ENCODE measurements around the gene CTSK.
A peak's percentile ranks its signal among the peaks of the same experiment; 100 is the strongest.
"Not testable (repeated sequence)": the region's sequence is repeated elsewhere in the genome, so short reads cannot be mapped to it uniquely, and the experiment has no call there.

CTSK gene

DNA sequence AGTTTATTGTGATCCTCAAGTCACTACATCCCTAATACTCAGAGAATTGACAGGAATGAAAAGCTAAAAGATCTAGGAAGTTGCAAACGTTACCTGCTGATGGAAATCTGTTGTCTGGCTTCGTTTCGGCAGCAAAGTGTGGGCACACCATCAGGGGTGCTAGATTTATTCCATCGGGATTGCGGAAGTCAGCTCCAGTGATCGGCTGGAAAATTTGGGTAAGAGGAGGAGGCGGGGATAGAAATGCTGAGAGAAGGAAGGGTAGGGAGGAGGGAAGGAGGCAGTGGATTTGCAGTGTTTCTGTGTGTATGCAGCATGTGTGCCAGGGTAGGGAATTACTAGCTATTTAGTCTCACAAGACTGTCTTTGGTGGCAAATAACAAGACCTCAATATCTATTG is at the start of gene CTSK:
Gene CTSK, minus strand, starts transcription at position 140 of the 400 bp plus-strand sequence. CDS start 1,455 bp downstream, outside the sequence.
- no peak for FAIRE-seq
- DNase-seq (ENCODE audit: low spot score): no peak

DNA sequence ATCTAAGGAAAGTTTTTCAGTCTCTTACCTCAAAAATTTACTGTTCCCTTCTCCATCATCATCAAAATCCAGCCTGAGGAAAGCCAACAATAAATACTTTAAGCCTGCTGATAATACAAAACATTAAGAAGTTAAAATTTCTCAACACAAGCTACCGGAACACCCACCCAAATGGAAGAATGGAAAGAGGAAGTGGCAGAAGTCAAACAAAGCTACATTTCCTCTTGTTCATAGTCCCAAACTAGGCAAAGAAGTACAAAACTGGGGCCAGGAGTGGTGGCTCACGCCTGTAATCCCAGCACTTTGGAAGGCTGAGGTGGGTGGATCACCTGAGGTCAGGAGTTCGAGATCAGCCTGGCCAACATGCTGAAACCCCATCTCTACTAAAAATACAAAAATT is 44.7 kb upstream of the CTSK start:
- DNase-seq (ENCODE audit: low spot score): not testable (repeated sequence)

DNA sequence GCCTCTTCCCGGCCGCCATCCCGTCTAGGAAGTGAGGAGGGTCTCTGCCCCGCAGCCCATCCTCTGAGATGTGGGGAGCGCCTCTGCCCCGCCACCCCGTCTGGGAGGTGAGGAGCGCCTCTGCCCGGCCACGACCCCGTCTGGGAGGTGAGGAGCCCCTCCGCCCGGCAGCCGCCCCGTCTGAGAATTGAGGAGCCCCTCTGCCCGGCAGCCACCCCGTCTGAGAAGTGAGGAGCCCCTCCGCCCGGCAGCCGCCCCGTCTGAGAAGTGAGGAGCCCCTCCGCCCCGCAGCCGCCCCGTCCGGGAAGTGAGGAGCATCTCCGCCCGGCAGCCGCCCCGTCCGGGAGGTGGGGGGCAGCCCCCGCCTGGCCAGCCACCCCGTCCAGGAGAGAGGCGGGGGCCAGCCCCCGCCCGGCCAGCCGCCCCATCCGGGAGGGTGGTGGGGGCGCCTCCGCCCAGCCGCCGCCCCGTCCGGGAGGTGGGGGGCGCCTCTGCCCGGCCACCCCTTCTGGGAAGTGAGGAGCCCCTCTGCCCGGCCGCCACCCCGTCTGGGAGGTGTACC is 42.8 kb upstream of the CTSK start:
- FAIRE-seq; DNase-seq (ENCODE audit: low spot score): not testable (repeated sequence)

More for the DNA sequence above, 44.7 kb upstream of the CTSK start:
- not testable (repeated sequence) for FAIRE-seq

DNA sequence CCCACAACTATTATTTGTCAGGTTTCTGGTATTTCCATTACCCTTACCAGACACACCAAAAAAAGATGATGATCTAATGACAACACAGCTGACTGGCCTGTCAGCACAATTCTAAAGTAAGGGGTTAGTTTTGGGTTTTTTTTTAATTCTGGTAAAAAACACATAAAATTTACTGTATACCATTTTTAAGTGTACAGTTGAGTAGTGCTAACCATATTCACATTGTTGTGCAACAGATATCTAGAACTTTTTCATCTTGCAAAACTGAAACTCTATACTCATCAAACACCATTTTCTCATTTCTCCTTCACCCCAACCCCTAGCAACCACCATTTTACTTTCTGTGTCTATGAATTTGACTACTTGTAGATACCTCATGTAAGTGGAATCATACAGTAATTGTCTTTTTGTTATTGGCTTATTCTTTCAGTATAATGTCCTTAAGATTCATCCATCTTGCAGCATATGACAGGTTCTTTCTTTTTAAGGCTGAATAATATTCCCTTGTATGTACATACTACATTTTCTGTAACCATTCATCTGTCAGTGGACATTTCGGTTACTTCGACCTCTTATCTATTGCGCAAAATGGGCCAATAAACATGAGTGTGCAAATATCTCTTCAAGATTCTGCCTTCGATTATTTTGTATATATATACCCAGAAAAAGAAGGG is 38.5 kb upstream of the CTSK start:
- DNase-seq (ENCODE audit: low spot score) (no peak), FAIRE-seq (no peak)

DNA sequence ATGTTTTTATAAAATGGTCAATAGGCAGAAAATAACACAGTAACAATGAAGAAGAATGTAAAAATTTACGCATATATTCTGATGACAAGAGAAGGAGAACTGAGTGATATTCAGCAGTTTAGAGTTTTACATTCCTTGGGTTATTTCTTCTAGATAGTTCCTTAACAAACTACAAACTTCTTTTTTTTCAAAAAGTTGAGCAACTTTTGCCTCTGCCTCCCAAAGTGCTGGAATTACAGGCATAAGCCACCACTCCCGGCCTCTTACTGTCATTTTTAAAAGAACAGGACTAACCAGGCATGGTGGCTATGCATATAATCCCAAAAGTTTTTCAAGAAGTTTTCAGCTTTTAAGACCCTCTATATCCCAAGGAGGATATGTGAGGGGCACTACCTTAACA is 35.4 kb upstream of the CTSK start:
- FAIRE-seq: no peak

DNA sequence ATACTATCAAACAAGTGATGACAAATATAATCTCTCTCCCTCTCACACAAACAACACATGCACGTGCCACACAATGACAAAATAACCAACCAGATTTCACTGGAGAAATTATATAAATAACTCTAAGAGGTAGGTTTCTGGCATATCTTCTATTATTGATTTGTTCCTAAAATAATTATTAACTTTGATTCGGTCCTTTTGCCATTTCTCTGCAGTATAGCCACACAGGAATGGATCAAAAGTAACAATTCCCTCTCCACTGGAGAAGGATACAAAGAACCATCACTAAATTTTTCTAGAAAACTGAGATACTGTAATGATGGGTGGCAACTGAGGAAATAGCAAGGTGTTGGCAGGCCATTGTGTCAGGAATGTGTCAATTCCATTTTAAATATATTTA is 34.9 kb upstream of the CTSK start:
- no peak for FAIRE-seq
- DNase-seq (ENCODE audit: low spot score): no peak

More for the DNA sequence above, 35.4 kb upstream of the CTSK start:
- DNase-seq (ENCODE audit: low spot score): no peak

DNA sequence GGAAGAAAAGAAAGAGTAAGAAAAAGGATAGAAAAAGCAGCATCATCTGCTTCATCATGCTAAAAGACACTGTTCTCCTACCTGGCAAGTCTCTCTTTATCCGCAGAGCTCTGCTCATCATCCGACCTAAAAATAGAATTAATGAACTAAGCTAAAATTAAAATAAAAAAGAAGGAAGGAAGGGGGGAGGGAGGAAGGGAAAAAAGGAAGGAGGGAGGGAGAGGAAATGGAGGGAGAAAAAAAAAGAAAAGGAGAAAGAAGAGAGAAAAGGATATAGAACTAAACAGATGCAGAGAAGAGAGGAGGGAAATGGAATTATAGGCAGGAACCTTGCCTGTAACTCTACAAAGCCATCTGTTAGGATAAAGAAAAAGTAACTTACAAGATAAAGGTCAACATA is 34.3 kb upstream of the CTSK start:
- FAIRE-seq (no peak), DNase-seq (ENCODE audit: low spot score) (no peak)

DNA sequence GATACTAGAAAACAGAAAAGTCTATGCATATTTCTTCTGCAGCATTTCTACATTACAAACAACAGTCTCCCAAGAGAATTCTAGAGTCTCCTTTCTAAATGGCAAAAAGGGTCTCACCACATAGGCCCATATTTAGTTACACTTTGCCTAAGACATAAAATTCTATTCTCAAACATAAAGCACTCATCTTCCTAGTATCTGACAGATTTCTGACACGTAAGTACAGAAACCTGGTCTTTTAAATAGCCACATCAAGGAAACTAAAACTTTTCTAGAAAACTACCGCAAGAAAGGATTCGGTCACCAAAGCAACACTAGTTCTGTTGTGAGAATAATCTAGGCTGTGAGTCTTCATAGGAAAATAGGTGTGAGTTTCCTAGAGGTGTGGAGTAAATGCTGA is 33.6 kb upstream of the CTSK start:
- FAIRE-seq: no peak
- no peak for DNase-seq (ENCODE audit: low spot score)

DNA sequence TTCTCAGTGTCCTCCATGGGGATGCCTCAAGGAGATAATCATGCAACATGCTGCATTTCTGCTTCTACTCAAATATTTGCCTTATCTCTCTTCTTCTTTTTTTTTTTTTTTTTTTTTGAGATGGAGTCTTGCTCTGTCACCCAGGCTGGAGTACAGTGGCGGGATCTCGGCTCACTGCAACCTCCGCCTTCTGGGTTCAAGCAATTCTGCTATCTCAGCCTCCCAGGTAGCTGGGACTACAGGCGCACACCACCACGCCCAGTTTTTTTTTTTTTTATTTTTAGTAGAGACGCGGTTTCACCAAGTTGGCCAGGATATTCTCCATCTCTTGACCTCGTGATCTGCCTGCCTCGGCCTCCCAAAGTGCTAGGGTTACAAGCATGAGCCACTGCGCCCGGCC is 32.8 kb upstream of the CTSK start:
- FAIRE-seq; DNase-seq (ENCODE audit: low spot score): not testable (repeated sequence)

DNA sequence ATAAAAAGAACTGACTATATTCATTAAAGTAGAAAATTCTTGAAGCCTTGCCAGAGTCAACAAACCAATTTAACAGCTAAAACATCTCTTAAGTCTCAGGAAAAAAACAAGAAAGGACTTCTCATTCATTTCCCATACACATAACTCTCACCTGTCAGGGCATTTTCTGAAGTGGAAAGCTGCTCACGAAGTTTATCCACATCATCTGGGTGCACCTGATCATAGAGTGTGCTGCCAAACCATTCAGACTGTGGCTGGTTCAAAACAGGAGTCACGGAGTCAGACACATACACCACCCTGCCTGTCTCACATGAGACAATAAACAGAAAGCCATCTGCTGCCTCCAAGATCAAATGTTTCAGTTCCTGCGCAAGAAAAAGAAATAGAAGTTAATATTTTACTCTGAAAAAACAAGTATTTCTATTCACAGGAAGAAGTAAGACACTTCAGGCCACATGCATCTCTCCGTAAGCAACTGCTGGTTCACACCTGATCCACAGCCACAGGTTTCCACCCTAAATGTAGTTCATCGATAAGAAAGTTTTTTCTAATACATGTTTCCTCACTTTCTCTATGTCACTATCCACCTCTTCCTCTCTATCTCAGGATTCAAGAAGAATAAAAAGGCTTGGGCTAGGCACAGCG is 28.2 kb upstream of the CTSK start:
- FAIRE-seq: no peak
- no peak for DNase-seq (ENCODE audit: low spot score)

DNA sequence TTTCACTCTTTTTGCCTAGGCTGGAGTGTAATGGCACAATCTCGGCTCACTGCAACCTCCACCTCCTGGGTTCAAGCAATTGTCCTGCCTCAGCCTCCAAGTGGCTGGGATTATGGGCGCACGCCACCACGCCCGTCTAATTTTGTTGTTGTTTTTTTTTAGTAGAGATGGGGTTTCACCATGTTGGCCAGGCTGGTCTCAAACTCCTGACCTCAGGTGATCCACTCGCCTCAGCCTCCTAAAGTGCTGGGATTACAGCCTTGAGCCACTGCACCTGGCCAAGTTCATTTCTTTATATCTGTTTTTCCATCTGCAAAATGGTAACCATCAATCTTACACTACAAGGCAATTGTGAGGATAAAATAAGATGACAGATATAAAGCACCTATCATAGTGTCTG is 25.9 kb upstream of the CTSK start:
- not testable (repeated sequence) for FAIRE-seq

DNA sequence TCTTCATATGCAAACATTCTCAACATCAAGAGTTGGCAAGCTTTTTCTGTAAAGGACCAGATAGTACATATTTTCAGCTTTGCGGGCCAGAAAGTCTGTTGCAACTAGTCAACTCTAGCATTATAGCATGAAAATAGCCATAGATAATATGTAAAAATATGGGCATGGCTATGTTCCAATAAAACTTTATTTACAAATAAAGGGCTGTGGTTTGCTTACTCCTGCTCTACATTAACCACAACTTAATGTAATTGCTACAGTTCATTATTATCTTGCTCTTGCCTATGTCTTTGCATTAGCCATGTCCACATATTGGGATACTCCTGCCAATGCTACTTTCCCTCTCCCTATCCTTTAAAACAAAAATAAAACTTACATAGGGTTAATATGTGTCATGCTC is 24.5 kb upstream of the CTSK start:
- FAIRE-seq (no peak), DNase-seq (ENCODE audit: low spot score) (no peak)

More for the DNA sequence above, 25.9 kb upstream of the CTSK start:
- DNase-seq (ENCODE audit: low spot score): not testable (repeated sequence)

DNA sequence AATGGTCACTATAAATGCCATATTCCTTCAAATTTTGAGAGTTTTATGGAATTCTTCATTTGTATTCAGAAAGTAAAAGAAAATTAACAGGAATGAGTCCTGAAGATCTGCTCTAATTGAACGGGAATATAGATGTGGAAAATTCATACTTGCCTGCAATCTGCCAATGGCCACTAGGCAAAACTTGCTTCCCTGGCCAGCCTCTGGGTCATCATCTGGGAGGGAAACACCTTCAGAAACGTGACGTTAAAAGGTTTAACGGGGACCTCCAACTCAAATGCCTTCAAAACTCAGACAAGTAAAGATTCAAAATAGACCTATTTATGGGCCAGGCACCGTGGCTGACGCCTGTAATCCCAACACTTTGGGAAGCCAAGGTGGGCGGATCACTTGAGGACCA is 21.7 kb upstream of the CTSK start:
- no peak for DNase-seq (ENCODE audit: low spot score)
- FAIRE-seq: no peak

DNA sequence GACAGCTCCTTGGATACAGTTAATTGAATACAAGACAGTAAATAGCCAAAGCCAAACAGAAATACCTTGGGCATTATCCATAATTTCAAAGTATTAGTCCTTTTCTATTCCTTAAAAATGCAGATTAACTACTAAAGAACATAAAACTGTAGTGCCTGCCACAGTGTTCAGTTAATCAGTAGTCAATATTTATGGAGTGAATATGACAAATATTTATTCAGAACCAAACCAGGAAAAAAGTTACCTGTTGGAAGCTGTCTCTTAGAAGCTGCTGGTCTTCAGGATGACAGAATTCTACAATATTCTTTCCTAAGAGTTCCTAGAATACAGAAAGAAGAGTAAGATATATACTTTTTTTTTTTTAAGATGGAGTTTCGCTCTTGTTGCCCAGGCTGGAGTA is 18.2 kb upstream of the CTSK start:
- DNase-seq (ENCODE audit: low spot score): no peak
- FAIRE-seq: no peak

DNA sequence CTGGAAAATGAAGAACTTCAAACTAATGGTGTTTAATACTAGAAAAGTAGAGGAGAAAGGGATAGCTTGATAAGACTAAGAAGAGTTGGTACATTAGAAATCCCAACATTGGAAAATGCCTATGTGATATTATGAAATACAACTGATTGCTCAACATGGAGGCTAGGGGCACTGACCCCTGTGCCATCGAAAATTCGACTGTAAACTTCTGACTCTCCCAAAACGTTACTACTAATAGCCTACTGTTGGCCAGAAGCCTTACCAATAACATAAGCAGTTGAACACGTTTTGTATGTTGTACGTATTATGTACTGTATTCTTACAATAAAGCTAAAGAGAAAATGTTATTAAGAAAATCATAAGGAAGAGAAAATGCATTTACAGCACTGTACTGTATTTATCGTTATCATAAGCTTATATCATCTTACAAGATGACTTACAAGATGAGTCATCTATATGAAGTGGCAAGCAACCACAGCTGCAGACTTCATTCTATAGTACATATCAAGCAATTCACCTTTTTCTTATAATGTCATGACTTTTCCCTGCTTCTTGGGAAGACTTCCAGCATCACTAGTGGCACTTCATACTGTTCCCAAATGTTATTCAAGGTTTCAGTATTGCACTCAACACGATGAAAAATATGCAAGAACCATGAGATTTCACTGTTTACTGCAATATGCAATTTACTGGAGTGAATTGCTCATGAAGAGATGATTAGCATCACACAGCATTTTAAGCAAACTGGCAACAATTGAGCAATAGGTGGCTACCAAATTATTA is 12.9 kb upstream of the CTSK start:
- DNase-seq (ENCODE audit: low spot score) (no peak), FAIRE-seq (no peak)

DNA sequence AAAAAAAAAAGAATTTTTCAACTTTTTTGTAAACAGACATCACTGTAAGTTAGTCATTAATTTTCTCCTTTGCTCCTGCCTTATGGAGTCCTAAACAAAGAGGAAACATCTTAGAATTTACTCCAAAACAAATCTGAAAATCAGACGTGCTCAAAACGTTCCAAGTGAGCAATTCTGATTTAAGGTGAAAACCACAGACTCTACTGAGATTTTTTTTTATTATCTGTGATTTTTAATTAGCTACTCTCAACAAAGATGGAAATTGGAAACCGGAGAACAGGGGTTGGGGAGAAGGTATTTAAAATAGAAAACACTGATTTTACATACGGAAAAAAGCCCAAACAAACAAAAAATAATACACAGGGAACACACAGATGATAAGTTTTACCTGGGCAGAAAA is 7.8 kb upstream of the CTSK start:
- FAIRE-seq (no peak), DNase-seq (ENCODE audit: low spot score) (no peak)

DNA sequence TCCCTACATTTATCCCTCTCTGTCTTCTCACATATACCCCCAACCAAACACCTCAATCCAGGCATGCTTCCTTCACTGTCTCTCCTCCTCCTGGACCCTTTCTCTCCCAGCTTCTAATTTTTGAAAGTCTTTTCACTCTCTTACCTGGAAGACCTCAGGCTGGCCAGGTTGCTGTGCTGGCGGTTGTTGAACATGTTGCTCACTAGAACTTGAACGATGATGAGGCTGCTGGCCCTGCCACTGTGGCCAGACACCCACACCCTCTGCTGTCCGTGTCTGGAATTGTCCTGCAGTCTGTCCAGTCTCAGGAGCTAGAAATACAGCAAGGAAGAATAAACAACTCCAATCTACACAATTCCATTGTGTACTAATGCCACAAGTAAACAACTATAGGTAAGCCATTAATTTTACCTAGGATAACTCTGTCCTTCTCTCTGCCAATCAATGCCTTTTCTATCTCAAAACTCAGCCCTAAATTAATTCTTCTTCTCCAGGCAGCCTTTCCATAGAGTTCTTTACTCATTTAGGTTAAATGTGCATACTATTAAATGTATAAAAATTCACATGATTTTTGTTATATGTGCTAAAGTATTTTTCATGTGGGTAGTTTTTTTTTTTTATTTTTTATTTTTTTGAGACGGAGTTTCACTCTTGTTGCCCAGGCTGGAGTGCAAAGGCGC is 5.1 kb upstream of the CTSK start:
- FAIRE-seq (no peak), DNase-seq (ENCODE audit: low spot score) (peak; percentile 47)

DNA sequence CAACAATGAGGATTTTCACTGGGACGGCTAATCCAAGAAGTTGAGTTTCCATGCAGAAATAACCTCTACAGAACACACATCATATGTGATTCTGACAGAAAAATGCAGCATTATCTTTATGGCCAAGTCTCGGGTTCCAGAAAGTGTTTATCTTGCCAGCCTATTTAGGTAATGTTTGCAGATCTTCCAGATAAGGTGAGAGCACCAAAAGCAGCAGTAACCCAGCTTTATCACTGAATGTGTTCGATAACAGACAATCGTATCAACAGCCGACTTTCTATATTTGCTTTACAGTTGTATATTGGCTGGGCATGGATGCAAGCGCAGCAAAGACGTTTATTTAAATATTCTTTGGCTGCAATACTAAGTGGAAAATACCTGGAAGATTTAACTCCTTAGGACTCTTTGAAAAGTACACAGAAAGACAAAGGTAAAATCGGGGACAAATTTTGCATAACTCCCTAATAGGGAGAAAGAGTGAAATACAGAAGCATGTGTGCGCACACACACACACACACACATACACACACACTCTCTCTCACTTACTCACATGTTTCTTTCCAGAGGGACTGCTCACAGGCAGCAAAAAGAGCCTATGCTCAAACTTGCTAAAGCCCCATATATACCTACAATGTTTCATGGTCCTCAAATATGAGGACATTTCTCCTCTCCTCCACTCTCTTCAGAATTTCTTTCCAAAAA is 3.0 kb upstream of the CTSK start:
- no peak for DNase-seq (ENCODE audit: low spot score)
- FAIRE-seq: no peak

DNA sequence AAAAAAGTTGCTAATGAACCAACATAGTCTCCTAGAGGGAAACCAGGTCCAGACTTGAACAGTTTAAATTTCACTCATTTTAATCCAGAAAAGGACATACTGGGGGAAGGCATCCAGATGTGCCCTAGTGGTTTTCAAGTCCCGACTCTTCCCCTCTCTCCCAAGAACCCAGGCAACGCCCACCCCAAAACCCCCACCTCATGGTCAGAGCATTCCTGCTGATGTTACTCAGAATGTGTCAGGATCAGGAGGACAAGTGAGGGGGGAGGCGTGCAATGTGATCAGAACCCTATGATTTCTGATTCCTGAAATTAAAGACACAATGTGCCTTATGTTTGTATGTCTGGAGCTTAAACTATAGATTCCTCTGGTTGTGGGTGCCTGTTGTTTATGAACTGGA is 1.6 kb upstream of the CTSK start:
- FAIRE-seq (no peak), DNase-seq (ENCODE audit: low spot score) (no peak)

DNA sequence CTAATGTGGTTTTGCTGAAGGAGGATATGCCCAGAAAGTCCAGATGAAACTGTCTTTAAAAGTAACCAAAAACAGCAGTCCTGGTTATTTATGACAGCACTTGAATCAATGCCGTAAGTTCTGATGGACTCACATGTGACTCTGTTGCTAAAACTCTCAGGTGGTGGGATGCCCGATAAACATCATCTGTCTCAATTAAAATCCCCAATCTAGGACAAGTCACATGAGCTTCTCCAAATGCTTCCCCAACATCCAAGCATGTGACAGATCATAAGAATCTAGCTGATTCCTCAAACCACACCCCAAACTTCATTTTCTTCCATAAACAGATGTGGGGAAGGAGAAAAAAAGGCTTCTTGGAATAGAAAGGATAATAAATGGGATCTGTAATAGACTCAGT is 786 bp upstream of the CTSK start:
- FAIRE-seq: no peak
- DNase-seq (ENCODE audit: low spot score): no peak

Measured in RCC 7860 (cell line).